ENCODE results near the gene C20orf141.

- TF ChIP-seq EZH2 (IDR thresholded peaks at IDR 0.05): no peak
- TF ChIP-seq POLR2AphosphoS5 (IDR thresholded peaks at IDR 0.05; ENCODE audit: borderline replicate concordance, low read depth, low read length): no peak
- no peak for TF ChIP-seq FOXP2 (optimal IDR thresholded peaks at IDR 0.05; ENCODE audit: control extremely low read depth, extremely low read length, insufficient read depth)
Measured at GRCh38 chr20:2846698-2847097, 31.9 kb downstream of the C20orf141 start.

All from SK-N-MC (cell line).